K562 (cell line): Measurements from ENCODE around the gene PCDHGB1. TPM values are rescaled to one million over a fixed set of nuclear protein-coding genes. Genes with fewer than 3 reads are reported as not detected.

ENCODE experiments used
- ARID3B ChIP-seq: fragments of 250-450 bp; sonication (Bioruptor Pico); IDR thresholded peaks from 2 replicates; pipeline ENCODE4 v1.4.0; 2020; ENCODE audit warnings: borderline replicate concordance
- REST ChIP-seq, 2 experiments: fragments of 450-650 bp; formaldehyde crosslinking in 1 of 2; IDR thresholded peaks; 2 replicates each; pipeline versions ENCODE4 v1.4.0 to v1.6.1; 2014 to 2020; ENCODE audit warnings: mild to moderate bottlenecking in 2 of 2, borderline replicate concordance in 1 of 2, low read depth in 1 of 2
- ZNF263 ChIP-seq: sonication (generic); formaldehyde crosslinking; IDR thresholded peaks from 2 replicates; pipeline ENCODE4 v1.8.0; 2022; ENCODE audit warnings: mild to moderate bottlenecking, missing genetic modification reagents, borderline replicate concordance
- polyA plus RNA-seq, 8 experiments: library from polyadenylated mRNA; depleted of rRNA in 4 of 8; stranded (reverse) in 5 of 8; unstranded in 3 of 8; fragments of >200 nt; fragmentation: Nextera tagmentation in 2 of 8; fragmentation: Illumina TruSeq in 1 of 8; extraction: Ambion mirVana in 2 of 8; extraction: Trizol in 1 of 8; gene quantifications; 2 replicates each; pipeline versions ENCODE4 v1.2.1 to v1.2.3, GENCODE V29; 2011 to 2014; ENCODE audit warnings: inconsistent platforms in 1 of 8, missing spikeins in 1 of 8
- total RNA-seq, 7 experiments: library from RNA; depleted of rRNA in 6 of 7; stranded (reverse); fragments of >200 nt in 6 of 7; fragmentation: Illumina TruSeq in 2 of 7; extraction: Trizol in 2 of 7; gene quantifications; 2 replicates each; pipeline versions ENCODE4 v1.2.1 to v1.2.3, GENCODE V29; 2011 to 2021; ENCODE audit warnings: low replicate concordance in 1 of 7
- TF ChIP-seq, protein P1 (sequence below): fragments of 450-650 bp; formaldehyde crosslinking; IDR thresholded peaks from 2 replicates; pipeline ENCODE4 v1.4.0; 2020; ENCODE audit warnings: mild to moderate bottlenecking, moderate library complexity

PCDHGB1 gene
- total and polyA plus RNA-seq, 9 of the 15 experiments (the other 6 are each of a cell fraction or from before 2014, with no cell fraction given) = 0.06 to 0.20 (median 0.07) TPM; not detected in 2

GRCh38 chr5:141326088-141326854 is 23.6 kb upstream of the PCDHGB1 start (continued):
- TF ChIP-seq REST (IDR thresholded peaks at IDR 0.05; ENCODE audit: borderline replicate concordance) (peak; percentile 40; the same call in 1 of the 2 replicates), REST (CRISPR knock-in tag; IDR thresholded peaks at IDR 0.05; ENCODE audit: low read depth) (no peak), ZNF263 (no peak), ARID3B (CRISPR knock-in tag) (no peak)
- TF ChIP-seq, protein P1, sequence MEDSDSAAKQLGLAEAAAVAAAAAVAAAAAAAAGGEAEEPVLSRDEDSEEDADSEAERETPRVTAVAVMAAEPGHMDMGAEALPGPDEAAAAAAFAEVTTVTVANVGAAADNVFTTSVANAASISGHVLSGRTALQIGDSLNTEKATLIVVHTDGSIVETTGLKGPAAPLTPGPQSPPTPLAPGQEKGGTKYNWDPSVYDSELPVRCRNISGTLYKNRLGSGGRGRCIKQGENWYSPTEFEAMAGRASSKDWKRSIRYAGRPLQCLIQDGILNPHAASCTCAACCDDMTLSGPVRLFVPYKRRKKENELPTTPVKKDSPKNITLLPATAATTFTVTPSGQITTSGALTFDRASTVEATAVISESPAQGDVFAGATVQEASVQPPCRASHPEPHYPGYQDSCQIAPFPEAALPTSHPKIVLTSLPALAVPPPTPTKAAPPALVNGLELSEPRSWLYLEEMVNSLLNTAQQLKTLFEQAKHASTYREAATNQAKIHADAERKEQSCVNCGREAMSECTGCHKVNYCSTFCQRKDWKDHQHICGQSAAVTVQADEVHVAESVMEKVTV = peak; percentile 55
